Muscle of arm (tissue), 12 donors: ENCODE data around the gene TNRC18. TPM values are rescaled to one million over a fixed set of nuclear protein-coding genes. Genes with fewer than 3 reads are reported as not detected.
"Not testable (repeated sequence)": the region's sequence is repeated elsewhere in the genome, so short reads cannot be mapped to it uniquely, and the experiment has no call there.

Experiments used
- DNase-seq: peaks from one replicate; pipeline ENCODE4 v3.0.0-alpha.2; 2013
- polyA plus RNA-seq, 12 donors: library from polyadenylated mRNA; unstranded; fragments of 120-200 nt; gene quantifications; one replicate each; pipeline ENCODE4 v1.2.1, GENCODE V29; 2013; ENCODE audit not compliant: insufficient read length in 12 of 12

Gene TNRC18
- polyA plus RNA-seq, 12 donors = 38.0 to 122 (median 44.6) TPM; not detected in 1

GRCh38 chr7:5350174-5350463 lies 73.5 kb downstream of the TNRC18 start:
- no peak for DNase-seq

GRCh38 chr7:5349437-5350173 lies 74.0 kb downstream of the TNRC18 start:
- DNase-seq = no peak

GRCh38 chr7:5349005-5349380 lies 74.6 kb downstream of the TNRC18 start:
- DNase-seq = no peak

GRCh38 chr7:5348134-5349004 lies 75.3 kb downstream of the TNRC18 start:
- no peak for DNase-seq

- DNase-seq = no peak
Observed at GRCh38 chr7:5345671-5346070, 78.0 kb downstream of the TNRC18 start.

GRCh38 chr7:5345171-5345570 lies 78.5 kb downstream of the TNRC18 start:
- DNase-seq = no peak

GRCh38 chr7:5344342-5344741 lies 79.3 kb downstream of the TNRC18 start:
- DNase-seq = no peak

- DNase-seq = no peak
Observed at GRCh38 chr7:5343884-5344283, 79.8 kb downstream of the TNRC18 start.

GRCh38 chr7:5342631-5343030 lies 81.0 kb downstream of the TNRC18 start:
- DNase-seq = no peak

GRCh38 chr7:5339955-5340354 lies 83.7 kb downstream of the TNRC18 start:
- DNase-seq = no peak

- no peak for DNase-seq
Observed at GRCh38 chr7:5337047-5337446, 86.6 kb downstream of the TNRC18 start.

GRCh38 chr7:5334671-5335070 lies 89.0 kb downstream of the TNRC18 start:
- no peak for DNase-seq

- no peak for DNase-seq
Observed at GRCh38 chr7:5333121-5334045, 90.3 kb downstream of the TNRC18 start.

- DNase-seq = no peak
Observed at GRCh38 chr7:5332579-5332978, 91.1 kb downstream of the TNRC18 start.

- DNase-seq = no peak
Observed at GRCh38 chr7:5330288-5330687, 93.3 kb downstream of the TNRC18 start.

GRCh38 chr7:5324961-5325360 lies 98.7 kb downstream of the TNRC18 start:
- no peak for DNase-seq

- not testable (repeated sequence) for DNase-seq
Observed at GRCh38 chr7:5323800-5324781, 99.5 kb downstream of the TNRC18 start.

- no peak for DNase-seq
Observed at GRCh38 chr7:5322621-5323410, 100.8 kb downstream of the TNRC18 start.

- DNase-seq = no peak
Observed at GRCh38 chr7:5320802-5321396, 102.7 kb downstream of the TNRC18 start.

- DNase-seq = no peak
Observed at GRCh38 chr7:5320391-5320790, 103.2 kb downstream of the TNRC18 start.
